Fibroblast of skin of left quadriceps (primary cell): Measurements from ENCODE around the gene PLIN4.
"Not testable (repeated sequence)": the region's sequence is repeated elsewhere in the genome, so short reads cannot be mapped to it uniquely, and the experiment has no call there.

Experiments used
- DNase-seq, 2 experiments: peaks; one replicate each; pipeline ENCODE4 v3.0.0-alpha.2; 2013; ENCODE audit warnings: low read depth in 2 of 2

PLIN4 gene

GRCh38 chr19:4518345-4519171, at the start of gene PLIN4:
Gene PLIN4 (minus strand): TSS chr19:4518486. CDS start chr19:4518272, 214 bp downstream.
- DNase-seq: peak in 1 of 2 experiments; percentile 4

GRCh38 chr19:4567584-4568071, 49.3 kb upstream of the PLIN4 start:
- DNase-seq: no peak

GRCh38 chr19:4566402-4567051, 48.2 kb upstream of the PLIN4 start:
- no peak for DNase-seq

GRCh38 chr19:4563562-4563961, 45.3 kb upstream of the PLIN4 start:
- not testable (repeated sequence) for DNase-seq

GRCh38 chr19:4562085-4562484, 43.8 kb upstream of the PLIN4 start:
- DNase-seq: not testable (repeated sequence)

- no peak for DNase-seq
Measured at GRCh38 chr19:4559569-4559968, 41.3 kb upstream of the PLIN4 start, which contains the start of gene SEMA6B. Gene SEMA6B (minus strand): TSS chr19:4559684. CDS start chr19:4558457, 1,227 bp downstream.

GRCh38 chr19:4557971-4558941, 40.0 kb upstream of the PLIN4 start:
- DNase-seq: no peak

- no peak for DNase-seq
Measured at GRCh38 chr19:4557144-4557970, 39.1 kb upstream of the PLIN4 start.

GRCh38 chr19:4556597-4557127, 38.4 kb upstream of the PLIN4 start:
- DNase-seq: no peak

- no peak for DNase-seq
Measured at GRCh38 chr19:4555657-4556561, 37.6 kb upstream of the PLIN4 start.

- no peak for DNase-seq
Measured at GRCh38 chr19:4554717-4555116, 36.4 kb upstream of the PLIN4 start.

GRCh38 chr19:4553775-4554174, 35.5 kb upstream of the PLIN4 start:
- DNase-seq: no peak

GRCh38 chr19:4553092-4553695, 34.9 kb upstream of the PLIN4 start:
- DNase-seq: no peak

GRCh38 chr19:4552525-4552819, 34.2 kb upstream of the PLIN4 start:
- no peak for DNase-seq

GRCh38 chr19:4550479-4551050, 32.3 kb upstream of the PLIN4 start:
- no peak for DNase-seq

GRCh38 chr19:4550018-4550417, 31.7 kb upstream of the PLIN4 start:
- no peak for DNase-seq

- DNase-seq: no peak
Measured at GRCh38 chr19:4548238-4548584, 29.9 kb upstream of the PLIN4 start.

GRCh38 chr19:4547303-4548237, 29.3 kb upstream of the PLIN4 start:
- no peak for DNase-seq
